OCI-LY3 (cell line): ENCODE measurements around the gene GALNT2.

Source experiments
- H2AFZ ChIP-seq: fragments of 200-600, 300-600 bp; shearing (Covaris generic); 2 replicates; pipeline ENCODE4 v1.6.0; 2014; ENCODE audit warnings: antibody characterized with exemption, low read depth, low read length
- H3K27ac ChIP-seq: fragments of 200-600, 300-600 bp; sonication (generic); 2 replicates; pipeline ENCODE4 v1.5.1; 2014; ENCODE audit warnings: mild to moderate bottlenecking, low read length, moderate library complexity, mixed read lengths
- H3K27me3 ChIP-seq: fragments of 200-600, 300-600 bp; sonication (generic); 2 replicates; pipeline ENCODE4 v1.6.1; 2014; ENCODE audit warnings: low read depth, low read length, mixed read lengths
- H3K36me3 ChIP-seq: fragments of 200-600, 300-600 bp; sonication (generic); replicated peaks from 2 replicates; pipeline ENCODE3; 2014; ENCODE audit warnings: low read depth, low read length, mixed read lengths
- H3K4me1 ChIP-seq: fragments of 300-600, 200-600 bp; sonication (generic); 2 replicates; pipeline ENCODE4 v1.6.1; 2014; ENCODE audit warnings: low read length, mixed read lengths
- H3K4me2 ChIP-seq: fragments of 200-600, 300-600 bp; sonication (generic); 2 replicates; pipeline ENCODE4 v1.6.1; 2014; ENCODE audit warnings: low read length, mixed read lengths
- H3K4me3 ChIP-seq: fragments of 300-600, 200-600 bp; sonication (generic); 2 replicates; pipeline ENCODE4 v1.5.1; 2014; ENCODE audit warnings: antibody characterized with exemption, mild to moderate bottlenecking, low read length, moderate library complexity
- H3K79me2 ChIP-seq: fragments of 300-600, 200-600 bp; shearing (Covaris generic); 2 replicates; pipeline ENCODE4 v1.6.1; 2014; ENCODE audit warnings: mild to moderate bottlenecking, low read length, mixed read lengths
- H3K9ac ChIP-seq: fragments of 300-600, 200-600 bp; shearing (Covaris generic); 2 replicates; pipeline ENCODE4 v1.6.0; 2014; ENCODE audit warnings: mild to moderate bottlenecking, low read length, moderate library complexity
- H3K9me3 ChIP-seq: fragments of 200-600, 300-600 bp; shearing (Covaris generic); 2 replicates; pipeline ENCODE4 v1.6.1; 2014; ENCODE audit warnings: low read length, mixed read lengths; ENCODE audit not compliant: insufficient read depth
- H4K20me1 ChIP-seq: fragments of 200-600, 300-600 bp; sonication (generic); 2 replicates; pipeline ENCODE4 v1.6.1; 2016; ENCODE audit warnings: low read length, mixed read lengths; ENCODE audit not compliant: insufficient read depth
- CTCF ChIP-seq: fragments of 200-600, 300-600 bp; sonication (generic); IDR thresholded peaks from 2 replicates; pipeline ENCODE4 v1.5.1; 2014; ENCODE audit warnings: antibody characterized with exemption, low read length, low read depth
- EZH2phosphoT487 ChIP-seq: fragments of 200-600 bp; shearing (Covaris generic); IDR thresholded peaks from 2 replicates; pipeline ENCODE4 v1.6.1; 2018; ENCODE audit warnings: antibody characterized with exemption, mixed run types, low read depth

GALNT2 gene

GRCh38 chr1:230056098-230056497 lies 10.9 kb upstream of the GALNT2 start:
- no peaks in the 10 kb centered on the region for H3K36me3 ChIP-seq
- no peaks in the 10 kb centered on the region for H3K4me1 ChIP-seq
- no peak overlapping the region for H3K4me2 ChIP-seq
- H3K9me3 ChIP-seq = no peaks in the 10 kb centered on the region
- H3K9ac ChIP-seq = no peak overlapping the region
- H3K79me2 ChIP-seq = no peaks in the 10 kb centered on the region
- H4K20me1 ChIP-seq = no peaks in the 10 kb centered on the region
- peaks cover 54% of the 10 kb centered on the region for H3K27me3 ChIP-seq
- H3K4me3 ChIP-seq = no peak overlapping the region
- no peak overlapping the region for H3K27ac ChIP-seq
- TF ChIP-seq CTCF (no peak), EZH2phosphoT487 (no peak)
- no peak overlapping the region for H2AFZ ChIP-seq

GRCh38 chr1:230057100-230057499 lies 9.9 kb upstream of the GALNT2 start:
- Histone ChIP-seq H3K4me3 (no peak overlapping the region), H3K4me1 (no peaks in the 10 kb centered on the region), H3K79me2 (no peaks in the 10 kb centered on the region), H3K4me2 (no peak overlapping the region), H3K27me3 (peaks cover 57% of the 10 kb centered on the region), H3K9me3 (peaks cover under 1% of the 10 kb centered on the region; the same call in 1 of the 2 replicates), H3K36me3 (no peaks in the 10 kb centered on the region), H3K27ac (no peak overlapping the region), H2AFZ (no peak overlapping the region), H3K9ac (no peak overlapping the region), H4K20me1 (no peaks in the 10 kb centered on the region)
- TF ChIP-seq EZH2phosphoT487 (no peak), CTCF (no peak)

DNA sequence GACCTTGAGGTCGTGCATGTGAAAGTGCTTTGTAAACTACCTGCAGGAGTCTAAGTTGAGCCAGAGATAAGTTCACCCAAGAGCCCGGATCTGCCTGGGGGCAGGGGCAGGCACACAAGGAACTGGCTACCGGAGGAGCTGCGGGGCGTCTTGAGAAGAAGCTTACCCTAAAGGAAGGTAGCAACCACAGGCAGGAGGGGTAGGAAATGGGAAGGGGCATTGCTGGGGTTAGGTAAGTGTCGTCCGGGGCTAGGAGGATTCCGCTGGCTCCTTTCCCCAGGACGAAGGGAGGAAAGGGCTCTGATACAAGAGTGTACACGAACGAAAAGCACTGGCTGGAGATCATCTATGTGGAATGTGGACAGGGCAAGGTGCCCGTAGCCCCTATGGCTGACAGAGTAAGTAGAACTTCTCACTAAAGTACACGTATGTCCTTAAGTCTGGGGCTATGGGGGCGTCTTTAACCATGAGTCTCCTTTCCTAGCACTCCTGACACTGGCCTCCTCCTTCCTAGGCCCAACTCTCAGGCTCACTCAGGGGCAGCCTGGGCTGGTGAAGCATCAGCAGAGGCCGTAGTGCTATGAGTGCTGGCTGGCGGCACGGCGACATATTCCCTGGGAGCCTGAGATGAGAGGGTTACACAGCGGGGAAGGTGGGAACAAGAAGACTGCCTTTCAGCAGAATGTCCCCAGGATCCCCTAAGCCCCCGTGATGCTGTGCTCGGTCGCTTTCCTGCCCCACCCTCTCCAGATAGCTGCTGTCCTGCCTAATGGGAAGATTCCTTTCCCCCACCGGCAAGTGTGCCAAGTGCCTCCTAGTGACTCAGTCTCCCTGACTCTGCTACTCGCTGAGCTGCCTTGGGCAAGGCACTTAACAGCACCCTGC lies 9.1 kb upstream of the GALNT2 start:
- no peaks in the 10 kb centered on the region for H4K20me1 ChIP-seq
- H3K4me2 ChIP-seq = no peak overlapping the region
- TF ChIP-seq CTCF = no peak
- no peak for TF ChIP-seq EZH2phosphoT487
- H3K27ac ChIP-seq = no peak overlapping the region
- H3K9me3 ChIP-seq = peaks cover 6% of the 10 kb centered on the region
- no peak overlapping the region for H3K4me3 ChIP-seq
- peaks cover 63% of the 10 kb centered on the region for H3K27me3 ChIP-seq
- no peaks in the 10 kb centered on the region for H3K36me3 ChIP-seq
- H3K79me2 ChIP-seq = no peaks in the 10 kb centered on the region
- H2AFZ ChIP-seq = no peak overlapping the region
- H3K4me1 ChIP-seq = no peaks in the 10 kb centered on the region
- no peak overlapping the region for H3K9ac ChIP-seq

GRCh38 chr1:230058626-230059025 lies 8.4 kb upstream of the GALNT2 start:
- H3K36me3 ChIP-seq = no peaks in the 10 kb centered on the region
- no peak overlapping the region for H3K4me2 ChIP-seq
- TF ChIP-seq CTCF = no peak
- no peak for TF ChIP-seq EZH2phosphoT487
- H3K27me3 ChIP-seq = peaks cover 63% of the 10 kb centered on the region
- no peak overlapping the region for H3K4me3 ChIP-seq
- no peak overlapping the region for H3K27ac ChIP-seq
- no peaks in the 10 kb centered on the region for H4K20me1 ChIP-seq
- H3K4me1 ChIP-seq = no peaks in the 10 kb centered on the region
- no peak overlapping the region for H2AFZ ChIP-seq
- H3K9ac ChIP-seq = no peak overlapping the region
- peaks cover 6% of the 10 kb centered on the region for H3K9me3 ChIP-seq
- H3K79me2 ChIP-seq = no peaks in the 10 kb centered on the region
